Fibroblast of lung (primary cell): ENCODE measurements around the gene STAB2.

Source experiments
- EZH2 ChIP-seq: IDR thresholded peaks from 2 replicates; pipeline ENCODE4 v1.5.1; 2012; ENCODE audit warnings: low read length, control low read depth, mild to moderate bottlenecking; ENCODE audit errors: missing control alignments
- TF ChIP-seq, protein P1 (sequence below), 2 donors: IDR thresholded peaks in 1 of 2; conservative IDR thresholded peaks in 1 of 2; 1 replicate in 1 of 2; 2 replicates in 1 of 2; pipeline ENCODE4 v1.5.1; 2011 to 2012; ENCODE audit warnings: low read length in 2 of 2, control low read depth in 1 of 2, inconsistent platforms in 1 of 2, low read depth in 1 of 2, mild to moderate bottlenecking in 1 of 2

DNA sequence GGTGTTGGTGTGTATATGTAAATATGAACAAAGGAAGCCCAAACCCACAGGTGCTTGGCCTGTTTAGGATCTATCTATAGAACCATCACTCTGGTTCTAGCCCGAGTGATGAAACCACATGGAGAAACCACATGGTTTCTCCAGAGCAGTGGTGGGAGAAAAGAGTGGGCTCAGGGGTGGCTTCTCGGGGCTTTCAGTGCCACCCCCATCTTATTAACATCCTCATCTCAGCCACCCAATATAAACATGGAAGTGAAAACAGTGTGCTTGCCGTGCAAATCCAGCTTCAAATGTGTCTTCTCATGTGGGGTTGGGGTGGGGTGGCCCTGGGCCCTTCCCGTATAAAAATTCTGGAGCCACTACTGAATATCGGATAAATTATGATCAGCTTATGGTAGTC lies 109.0 kb downstream of the STAB2 start:
- TF ChIP-seq EZH2: no peak
- TF ChIP-seq, protein P1, sequence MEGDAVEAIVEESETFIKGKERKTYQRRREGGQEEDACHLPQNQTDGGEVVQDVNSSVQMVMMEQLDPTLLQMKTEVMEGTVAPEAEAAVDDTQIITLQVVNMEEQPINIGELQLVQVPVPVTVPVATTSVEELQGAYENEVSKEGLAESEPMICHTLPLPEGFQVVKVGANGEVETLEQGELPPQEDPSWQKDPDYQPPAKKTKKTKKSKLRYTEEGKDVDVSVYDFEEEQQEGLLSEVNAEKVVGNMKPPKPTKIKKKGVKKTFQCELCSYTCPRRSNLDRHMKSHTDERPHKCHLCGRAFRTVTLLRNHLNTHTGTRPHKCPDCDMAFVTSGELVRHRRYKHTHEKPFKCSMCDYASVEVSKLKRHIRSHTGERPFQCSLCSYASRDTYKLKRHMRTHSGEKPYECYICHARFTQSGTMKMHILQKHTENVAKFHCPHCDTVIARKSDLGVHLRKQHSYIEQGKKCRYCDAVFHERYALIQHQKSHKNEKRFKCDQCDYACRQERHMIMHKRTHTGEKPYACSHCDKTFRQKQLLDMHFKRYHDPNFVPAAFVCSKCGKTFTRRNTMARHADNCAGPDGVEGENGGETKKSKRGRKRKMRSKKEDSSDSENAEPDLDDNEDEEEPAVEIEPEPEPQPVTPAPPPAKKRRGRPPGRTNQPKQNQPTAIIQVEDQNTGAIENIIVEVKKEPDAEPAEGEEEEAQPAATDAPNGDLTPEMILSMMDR (conservative IDR thresholded peaks at IDR 0.05 in 1 of 2, IDR thresholded peaks at IDR 0.05 in 1 of 2; ENCODE audit: low read depth in 1 of 2, low read length in 2 of 2): no peak
